K562 (cell line): ENCODE results near the gene SPOCK3. TPM values are rescaled to one million over a fixed set of nuclear protein-coding genes. Genes with fewer than 3 reads are reported as not detected.
A peak's percentile ranks its signal among the peaks of the same experiment; 100 is the strongest.

Experiments used
- ATAC-seq: fragments of 200-7000 bp; cut with Tn5 transposase; 3 replicates; pipeline ENCODE4 v1.9.1; 2020; ENCODE audit warnings: moderate library complexity
- BruUV-seq: library from RNA; stranded (reverse); fragments of 400-500 nt; replicated peaks from 2 replicates; lab custom pipeline; 2021; lab: Mats Ljungman, UMichigan
- CTCF ChIA-PET: fragments of 300-600 bp; formaldehyde crosslinking; extraction: SDS; loops from one replicate; lab custom pipeline; 2021; ENCODE audit warnings: low intra/inter-chr PET ratio; lab: Yijun Ruan, JAX
- POLR2A ChIA-PET: fragments of 300-600, 350-650 bp; sonication (Branson Sonifier 250); formaldehyde crosslinking; extraction: SDS; loops from one replicate; lab custom pipeline; 2021; ENCODE audit warnings: antibody characterized with exemption, inconsistent platforms; lab: Yijun Ruan, JAX
- DNase-seq, 4 experiments: peaks; one replicate each; pipeline versions ENCODE4 v3.0.0 to v3.0.0-alpha.2; 2011 to 2018; ENCODE audit warnings: low spot score in 3 of 4, mixed read lengths in 3 of 4; ENCODE audit errors: extremely low read depth in 1 of 4
- FAIRE-seq: peaks from 2 replicates; lab custom pipeline; 2011; peaks lifted over from hg19 to GRCh38; lab: Jason Lieb, UNC
- H2AFZ ChIP-seq: 2 replicates; pipeline ENCODE4 v1.6.0; 2011; ENCODE audit warnings: low read depth, low read length, control low read depth, inconsistent platforms
- H3K27ac ChIP-seq: fragments of 200-600 bp; 3 replicates; pipeline ENCODE4 v1.8.0; 2011; ENCODE audit warnings: low read depth, mild to moderate bottlenecking, control low read depth, inconsistent platforms, low read length, moderate library complexity, mixed read lengths; ENCODE audit errors: extremely low read depth
- H3K27me3 ChIP-seq, 2 experiments: fragments of 300-600 bp in 1 of 2; 2 replicates in 1 of 2; 3 replicates in 1 of 2; pipeline versions ENCODE4 v1.6.0 to v1.8.0; 2011; ENCODE audit warnings: inconsistent platforms in 2 of 2, low read length in 2 of 2, mild to moderate bottlenecking in 1 of 2, mixed read lengths in 1 of 2, moderate library complexity in 1 of 2; ENCODE audit not compliant: control insufficient read depth in 2 of 2, insufficient read depth in 2 of 2
- H3K36me3 ChIP-seq: fragments of 300-600 bp; 3 replicates; pipeline ENCODE4 v1.8.0; 2011; ENCODE audit warnings: mild to moderate bottlenecking, low read length, inconsistent platforms; ENCODE audit not compliant: control insufficient read depth, insufficient read depth
- H3K4me1 ChIP-seq, 2 experiments: fragments of 200-600 bp in 1 of 2; replicated peaks in 1 of 2; 2 replicates in 1 of 2; 3 replicates in 1 of 2; pipeline versions ENCODE4 v1.5.1 to v1.8.0; 2011; ENCODE audit warnings: inconsistent platforms in 2 of 2, low read length in 2 of 2, mild to moderate bottlenecking in 1 of 2, mixed read lengths in 1 of 2, moderate library complexity in 1 of 2; ENCODE audit not compliant: control insufficient read depth in 2 of 2, insufficient read depth in 2 of 2
- H3K4me2 ChIP-seq: 2 replicates; pipeline ENCODE4 v1.6.1; 2011; ENCODE audit warnings: low read length, control low read depth, inconsistent platforms, mixed read lengths; ENCODE audit not compliant: insufficient read depth
- H3K4me3 ChIP-seq: fragments of 200-600 bp; sonication (generic), shearing (Covaris generic); 2 replicates; pipeline ENCODE4 v1.5.1; 2016; ENCODE audit warnings: control low read depth, inconsistent platforms
- H3K79me2 ChIP-seq: fragments of 200-600 bp; 3 replicates; pipeline ENCODE4 v1.8.0; 2011; ENCODE audit warnings: low read length, inconsistent platforms; ENCODE audit not compliant: control insufficient read depth, insufficient read depth
- H3K9ac ChIP-seq, 2 experiments: 2 replicates each; pipeline versions ENCODE4 v1.6.0 to v1.6.1; 2011; ENCODE audit warnings: low read depth in 2 of 2, low read length in 2 of 2, control low read depth in 1 of 2, inconsistent platforms in 1 of 2, mild to moderate bottlenecking in 1 of 2, mixed read lengths in 1 of 2; ENCODE audit not compliant: insufficient read depth in 1 of 2
- H3K9me1 ChIP-seq: one replicate; pipeline ENCODE4 v1.6.0; 2011; ENCODE audit warnings: inconsistent platforms, mild to moderate bottlenecking, low read length, moderate library complexity; ENCODE audit not compliant: control insufficient read depth, insufficient read depth
- H3K9me3 ChIP-seq: replicated peaks from 2 replicates; pipeline ENCODE4 v1.5.1; 2011; ENCODE audit warnings: low read depth, low read length, inconsistent platforms; ENCODE audit not compliant: control insufficient read depth, insufficient read depth
- H4K20me1 ChIP-seq: replicated peaks from 2 replicates; pipeline ENCODE4 v1.6.1; 2011; ENCODE audit warnings: low read length, inconsistent platforms, mixed read lengths; ENCODE audit not compliant: control insufficient read depth, insufficient read depth
- CEBPB ChIP-seq: fragments of 450-650 bp; IDR thresholded peaks from 2 replicates; pipeline ENCODE4 v1.6.1; 2016; ENCODE audit warnings: missing genetic modification characterization, missing compliant biosample characterization
- CEBPG ChIP-seq, 3 experiments: fragments of 200-800 bp in 1 of 3; sonication (Bioruptor generic) in 1 of 3; sonication (generic) in 1 of 3; formaldehyde crosslinking in 1 of 3; IDR thresholded peaks in 2 of 3; conservative IDR thresholded peaks in 1 of 3; 2 replicates each; pipeline versions ENCODE4 v1.6.1 to v1.8.0; 2016 to 2022; ENCODE audit warnings: missing compliant biosample characterization in 2 of 3, missing genetic modification characterization in 2 of 3, mild to moderate bottlenecking in 1 of 3, missing genetic modification reagents in 1 of 3
- JUND ChIP-seq, 2 experiments: IDR thresholded peaks; 2 replicates in 1 of 2; 3 replicates in 1 of 2; pipeline ENCODE4 v1.6.1; 2011; ENCODE audit warnings: borderline replicate concordance in 2 of 2, low read depth in 2 of 2, low read length in 2 of 2, improper control_type of control experiment in 1 of 2, missing biosample characterization in 1 of 2, missing genetic modification characterization in 1 of 2, missing genetic modification reagents in 1 of 2
- MXI1 ChIP-seq: IDR thresholded peaks from 2 replicates; pipeline ENCODE4 v1.6.1; 2011; ENCODE audit warnings: low read depth, mild to moderate bottlenecking, improper control_type of control experiment, low read length
- NUFIP1 ChIP-seq: fragments of 450-650 bp; IDR thresholded peaks from 2 replicates; pipeline ENCODE4 v1.6.1; 2018; ENCODE audit not compliant: partially characterized antibody
- WGBS: fragments of 100-300 bp; shearing (Covaris generic); methylation state at CpG from one replicate; pipeline ENCODE4 v1.1.6; 2016; ENCODE audit warnings: low coverage, mixed read lengths; ENCODE audit not compliant: insufficient coverage; ENCODE audit errors: missing lambda C conversion rate; 5-methylcytosine and 5-hydroxymethylcytosine counted together
- in situ Hi-C: fragments of 300-500 bp; cut with MboI; formaldehyde crosslinking; loops from 4 replicates; pipeline ENCODE4 v1.15.0; 2018; ENCODE audit warnings: inconsistent platforms, mixed read lengths
- intact Hi-C: fragments of 100-400 bp; cut with micrococcal nuclease; formaldehyde crosslinking; loops from 2 replicates; pipeline ENCODE4 v1.14.2; 2022
- polyA plus RNA-seq, 8 experiments: library from polyadenylated mRNA; depleted of rRNA in 4 of 8; stranded (reverse) in 5 of 8; unstranded in 3 of 8; fragments of >200 nt; fragmentation: Nextera tagmentation in 2 of 8; fragmentation: Illumina TruSeq in 1 of 8; extraction: Ambion mirVana in 2 of 8; extraction: Trizol in 1 of 8; gene quantifications; 2 replicates each; pipeline versions ENCODE4 v1.2.1 to v1.2.3, GENCODE V29; 2011 to 2014; ENCODE audit warnings: inconsistent platforms in 1 of 8, missing spikeins in 1 of 8
- total RNA-seq, 7 experiments: library from RNA; depleted of rRNA in 6 of 7; stranded (reverse); fragments of >200 nt in 6 of 7; fragmentation: Illumina TruSeq in 2 of 7; extraction: Trizol in 2 of 7; gene quantifications; 2 replicates each; pipeline versions ENCODE4 v1.2.1 to v1.2.3, GENCODE V29; 2011 to 2021; ENCODE audit warnings: low replicate concordance in 1 of 7

Gene SPOCK3
- total and polyA plus RNA-seq, 9 of the 15 experiments (the other 6 are each of a cell fraction or from before 2014, with no cell fraction given): not detected

DNA sequence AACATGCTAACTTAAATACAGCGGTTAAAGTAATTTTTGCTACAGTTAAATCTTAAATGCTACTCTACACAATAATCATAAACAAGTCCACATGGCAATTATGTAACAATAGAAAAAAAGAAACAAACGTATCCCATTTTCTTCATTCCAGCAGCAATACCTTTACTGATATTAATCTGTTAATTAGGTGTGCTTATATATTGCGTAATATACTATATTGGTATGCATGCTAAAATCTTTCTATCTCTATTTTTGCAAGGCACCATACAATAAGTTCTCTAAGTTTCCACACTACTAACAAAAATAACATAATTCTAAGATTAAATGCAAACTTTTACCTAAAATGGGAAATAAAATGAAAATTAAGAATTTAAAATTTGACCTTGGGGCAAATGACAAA lies 500.6 kb downstream of the SPOCK3 start:
- H3K27me3 ChIP-seq: no peaks in the 10 kb centered on the region
- no peak for FAIRE-seq
- H3K27ac ChIP-seq: no peak overlapping the region
- intact Hi-C loops: no loop called here
- no peaks in the 10 kb centered on the region for H3K4me1 ChIP-seq
- BruUV-seq: no TSS peak
- in situ Hi-C loops: no loop called here
- no peaks in the 10 kb centered on the region for H3K36me3 ChIP-seq
- WGBS: 5% methylated on average over 3 of the region's 3 CpGs
- H2AFZ ChIP-seq: no peak overlapping the region
- TF ChIP-seq CEBPB (tag) (peak; percentile 68), MXI1 (no peak), CEBPG (CRISPR knock-in tag; IDR thresholded peaks at IDR 0.05) (no peak), CEBPG (tag; conservative IDR thresholded peaks at IDR 0.05 in 1 of 2, IDR thresholded peaks at IDR 0.05 in 1 of 2) (peak in 1 of 2 experiments; percentile 92; a peak in 2 of 4 replicates)
- no peaks in the 10 kb centered on the region for H4K20me1 ChIP-seq
- ChIA-PET POLR2A (no interaction called here), CTCF (no interaction called here)
- no peaks in the 10 kb centered on the region for H3K79me2 ChIP-seq
- no peak overlapping the region for H3K9ac ChIP-seq
- H3K9me3 ChIP-seq: no peaks in the 10 kb centered on the region; the same call in 1 of the 2 replicates
- no peak overlapping the region for H3K4me3 ChIP-seq
- no peak overlapping the region for H3K4me2 ChIP-seq
- no peak for DNase-seq
- ATAC-seq: no peak
- no peaks in the 10 kb centered on the region for H3K9me1 ChIP-seq

DNA sequence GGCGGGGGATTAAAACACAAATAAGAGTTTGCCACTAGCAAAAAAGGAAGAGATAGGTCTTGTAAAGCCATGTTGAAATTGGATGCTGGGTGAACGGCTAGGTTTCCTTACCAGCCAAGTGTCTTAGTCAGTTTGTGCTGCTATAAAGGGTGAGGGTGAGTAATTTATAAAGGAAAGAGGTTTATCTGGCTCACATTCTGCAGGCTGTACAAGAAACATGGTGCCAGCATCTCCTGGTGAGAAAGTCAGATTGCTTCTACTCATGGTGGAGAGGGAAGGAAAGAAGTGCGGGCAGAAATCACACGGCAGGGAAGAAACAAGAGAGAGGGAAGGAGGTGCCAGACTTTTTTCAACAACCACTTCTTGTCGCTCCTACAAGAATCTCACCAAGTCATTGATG lies 507.5 kb downstream of the SPOCK3 start:
- BruUV-seq: no TSS peak
- Histone ChIP-seq H3K9ac (no peak overlapping the region), H3K9me1 (no peaks in the 10 kb centered on the region), H3K9me3 (no peaks in the 10 kb centered on the region; the same call in 1 of the 2 replicates), H3K4me1 (no peaks in the 10 kb centered on the region), H3K4me3 (no peak overlapping the region), H2AFZ (no peak overlapping the region), H4K20me1 (no peaks in the 10 kb centered on the region), H3K27me3 (no peaks in the 10 kb centered on the region), H3K4me2 (no peak overlapping the region), H3K27ac (no peak overlapping the region), H3K36me3 (no peaks in the 10 kb centered on the region), H3K79me2 (no peaks in the 10 kb centered on the region)
- intact Hi-C loops (no loop called here), in situ Hi-C loops (no loop called here)
- FAIRE-seq (no peak), ATAC-seq (no peak), DNase-seq (no peak)
- CTCF ChIA-PET: no interaction called here
- POLR2A ChIA-PET: no interaction called here
- 0% methylated on average over 5 of the region's 5 CpGs for WGBS
- no peak for TF ChIP-seq NUFIP1
- TF ChIP-seq JUND (IDR thresholded peaks at IDR 0.05; ENCODE audit: borderline replicate concordance, low read depth, low read length): no peak
- TF ChIP-seq JUND (tag; IDR thresholded peaks at IDR 0.05; ENCODE audit: borderline replicate concordance, low read depth, low read length): no peak
